Lower lobe of right lung (tissue), 2 donors: ENCODE measurements around the gene MTHFS. TPM values are rescaled to one million over a fixed set of nuclear protein-coding genes. Genes with fewer than 3 reads are reported as not detected.

Experiments
- ATAC-seq, 2 donors: fragments of 200-7000 bp; cut with Tn5 transposase; one replicate each; pipeline ENCODE4 v1.9.1; 2020 to 2022; ENCODE audit warnings: mild to moderate bottlenecking in 2 of 2, moderate library complexity in 2 of 2
- DNase-seq: peaks from one replicate; pipeline ENCODE4 v3.0.0-alpha.2; 2020
- H3K27ac ChIP-seq: fragments of 200-600 bp; one replicate; pipeline ENCODE4 v1.8.0; 2022
- H3K27me3 ChIP-seq: fragments of 200-600 bp; one replicate; pipeline ENCODE4 v1.8.0; 2022; ENCODE audit warnings: low read depth
- H3K36me3 ChIP-seq: fragments of 200-600 bp; one replicate; pipeline ENCODE4 v1.8.0; 2022; ENCODE audit warnings: mild to moderate bottlenecking
- H3K4me1 ChIP-seq: fragments of 200-600 bp; one replicate; pipeline ENCODE4 v1.8.0; 2022
- H3K4me3 ChIP-seq: fragments of 200-600 bp; one replicate; pipeline ENCODE4 v1.8.0; 2022; ENCODE audit warnings: mild to moderate bottlenecking
- H3K9me3 ChIP-seq: fragments of 200-600 bp; one replicate; pipeline ENCODE4 v1.8.0; 2022
- CTCF ChIP-seq: fragments of 200-600 bp; IDR thresholded peaks from one replicate; pipeline ENCODE4 v1.8.0; 2022; ENCODE audit warnings: antibody characterized with exemption, mild to moderate bottlenecking
- intact Hi-C: fragments of 100-400 bp; cut with DNase I; formaldehyde crosslinking; loops from one replicate; pipeline ENCODE4 v1.11.0; 2022
- total RNA-seq: library from RNA; stranded (reverse); fragmentation: NEBNext Ultra II Directional; extraction: Animal tissue kit (Norgen Biotek cat#: 25700); gene quantifications from one replicate; pipeline ENCODE4 v1.2.1, GENCODE V29; 2021
- donor health status: DM: no; HTN: yes; CAD: no; lungs with severe emphysema.

MTHFS gene
- total RNA-seq, 1 donor from 2014 or later, result 37.4 TPM

- Histone ChIP-seq H3K27ac (peak overlapping the region; percentile 97), H3K27me3 (no peaks in the 10 kb centered on the region), H3K36me3 (no peaks in the 10 kb centered on the region), H3K4me3 (peak overlapping the region; percentile 92), H3K4me1 (peaks cover 6% of the 10 kb centered on the region), H3K9me3 (peaks cover 18% of the 10 kb centered on the region)
- intact Hi-C loops, result no loop called here
- ATAC-seq (no peak), DNase-seq (peak; percentile 47)
- no peak for TF ChIP-seq CTCF
Observed at GRCh38 chr15:79924379-79924778, 27.6 kb upstream of the MTHFS start.

DNA sequence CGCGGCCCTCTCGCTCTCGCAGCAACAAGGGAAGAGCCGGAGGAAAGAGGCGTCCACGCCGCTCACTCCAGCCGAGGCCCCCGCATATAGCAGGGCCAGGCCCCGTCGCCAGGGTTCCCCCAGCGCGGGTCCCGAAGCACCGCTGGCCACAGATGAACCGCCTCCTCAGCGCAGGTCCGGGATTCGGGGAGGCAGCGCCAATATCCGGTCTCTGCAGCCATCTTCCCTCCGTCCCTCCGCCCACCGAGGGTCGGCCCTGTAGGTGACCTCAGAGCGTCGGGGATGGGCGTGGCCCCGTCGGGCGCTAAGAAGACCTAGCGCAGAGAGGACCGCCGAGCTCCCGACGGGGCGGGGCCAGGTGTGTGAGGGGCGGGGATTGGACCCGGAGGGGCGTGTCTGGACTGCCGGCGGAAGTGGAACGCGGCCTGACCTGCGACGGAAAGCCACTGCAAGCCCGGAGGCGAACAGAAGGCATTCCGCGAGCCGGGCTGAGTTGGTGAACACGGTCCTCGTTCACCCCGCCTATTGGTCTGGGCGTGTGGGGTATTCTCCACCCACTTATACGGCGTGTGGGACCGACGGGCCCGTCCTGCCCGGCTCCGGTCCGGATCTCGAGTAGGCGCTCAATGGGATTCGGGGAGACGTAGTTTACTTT is 26.8 kb upstream of the MTHFS start:
- Histone ChIP-seq H3K27me3 (no peaks in the 10 kb centered on the region), H3K27ac (peak overlapping the region; percentile 97), H3K9me3 (peaks cover 26% of the 10 kb centered on the region), H3K36me3 (no peaks in the 10 kb centered on the region), H3K4me1 (peaks cover 6% of the 10 kb centered on the region), H3K4me3 (peak overlapping the region; percentile 92)
- ATAC-seq, result peak; percentile 99 to 100
- no peak for TF ChIP-seq CTCF
- DNase-seq, result peak; percentile 98
- intact Hi-C loops, result no loop called here

DNA sequence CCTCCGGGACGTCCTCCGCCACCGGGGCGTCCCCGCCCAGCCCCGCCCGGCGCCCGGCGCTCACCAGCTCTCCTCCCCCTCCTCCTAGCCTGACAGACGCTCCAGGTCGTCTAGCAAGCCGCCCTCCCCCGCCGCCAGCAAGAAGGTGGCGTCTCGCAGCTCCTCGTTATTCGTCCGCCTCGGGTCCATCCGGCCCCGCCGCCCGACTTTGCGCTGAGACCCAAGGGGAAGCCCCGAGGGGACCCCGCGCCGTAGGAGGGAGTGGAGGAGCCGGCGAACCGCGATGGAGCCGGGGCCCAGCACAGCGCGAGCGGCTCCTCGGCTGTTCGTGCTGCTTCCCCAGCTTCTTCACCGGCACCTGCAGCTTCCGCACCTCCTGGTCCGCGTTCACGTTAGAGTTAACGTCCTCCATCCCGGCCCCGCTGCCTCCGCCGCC is 26.3 kb upstream of the MTHFS start:
- Histone ChIP-seq H3K27me3 (no peaks in the 10 kb centered on the region), H3K9me3 (peaks cover 31% of the 10 kb centered on the region), H3K36me3 (no peaks in the 10 kb centered on the region), H3K4me3 (peak overlapping the region; percentile 92), H3K27ac (peak overlapping the region; percentile 97), H3K4me1 (peaks cover 6% of the 10 kb centered on the region)
- TF ChIP-seq CTCF, result no peak
- intact Hi-C loops, result no loop called here
- peak; percentile 87 to 90 for ATAC-seq
- DNase-seq, result peak; percentile 85

DNA sequence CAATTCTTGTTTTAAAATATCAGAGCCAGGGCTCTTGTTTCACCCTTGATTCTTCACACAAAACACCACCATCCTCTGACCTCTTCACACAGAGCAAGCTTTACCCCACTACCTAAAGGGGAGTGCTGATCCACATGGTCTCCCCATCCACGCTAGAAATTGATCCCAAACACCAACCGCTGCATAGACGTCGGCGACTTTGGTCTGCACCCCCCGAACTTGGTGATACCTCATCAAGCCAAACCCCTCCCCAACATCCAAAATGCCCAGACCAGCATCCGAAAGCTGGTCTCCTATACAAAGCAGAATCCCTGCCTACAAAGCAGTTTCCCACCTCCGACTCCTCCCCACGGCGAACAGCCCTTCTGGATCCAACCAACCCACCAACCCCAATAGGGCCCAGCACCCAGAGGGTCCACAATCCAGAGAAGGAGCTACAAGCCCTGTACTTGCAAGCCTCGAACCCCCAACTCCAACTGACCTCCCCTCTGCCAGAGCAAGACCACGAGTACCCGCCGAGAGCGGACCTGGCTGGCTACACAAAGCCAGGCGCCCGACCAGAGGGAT is 25.8 kb upstream of the MTHFS start:
- no peak for DNase-seq
- no peak for TF ChIP-seq CTCF
- Histone ChIP-seq H3K27me3 (no peaks in the 10 kb centered on the region), H3K9me3 (peaks cover 36% of the 10 kb centered on the region), H3K4me3 (peak overlapping the region; percentile 92), H3K4me1 (peaks cover 6% of the 10 kb centered on the region), H3K27ac (peak overlapping the region; percentile 97), H3K36me3 (no peaks in the 10 kb centered on the region)
- intact Hi-C loops, result no loop called here
- peak in 1 of 2 donors; percentile 0 for ATAC-seq

GRCh38 chr15:79919749-79920511 is 23.1 kb upstream of the MTHFS start:
- TF ChIP-seq CTCF, result no peak
- peaks cover 6% of the 10 kb centered on the region for H3K4me1 ChIP-seq
- intact Hi-C loops, result no loop called here
- H3K27ac ChIP-seq, result no peak overlapping the region
- no peak for DNase-seq
- no peaks in the 10 kb centered on the region for H3K36me3 ChIP-seq
- no peaks in the 10 kb centered on the region for H3K27me3 ChIP-seq
- peaks cover 63% of the 10 kb centered on the region for H3K9me3 ChIP-seq
- H3K4me3 ChIP-seq, result no peak overlapping the region
- ATAC-seq, result no peak
